HCT116 (cell line): Measurements from ENCODE around the gene GPX3. TPM values are rescaled to one million over a fixed set of nuclear protein-coding genes. Genes with fewer than 3 reads are reported as not detected.

Source experiments
- ATAC-seq: fragments of 200-7000 bp; cut with Tn5 transposase; 2 replicates; pipeline ENCODE4 v1.9.1; 2020; ENCODE audit warnings: mild to moderate bottlenecking, moderate library complexity
- BruUV-seq: library from RNA; stranded (reverse); fragments of 400-500 nt; replicated peaks from 2 replicates; lab custom pipeline; 2021; lab: Mats Ljungman, UMichigan
- CTCF ChIA-PET: fragments of 300-600 bp; sonication (Branson Sonifier 250); formaldehyde crosslinking; loops from one replicate; lab custom pipeline; 2021; ENCODE audit warnings: antibody characterized with exemption; lab: Charles Lee
- POLR2A ChIA-PET: fragments of 300-600, 350-600 bp; sonication (Branson Sonifier 250); formaldehyde crosslinking; loops from one replicate; lab custom pipeline; 2021; ENCODE audit warnings: antibody characterized with exemption; lab: Charles Lee
- RAD21 ChIA-PET, 2 experiments: fragments of 300-600 bp; sonication (Branson Sonifier 250); formaldehyde crosslinking; loops; one replicate each; lab custom pipeline; 2023; ENCODE audit warnings: low total read pairs in 2 of 2; ENCODE audit not compliant: uncharacterized antibody in 2 of 2, unreplicated experiment in 2 of 2, low non-redundant PET in 1 of 2; lab: Charles Lee
- DNase-seq: peaks from one replicate; pipeline ENCODE4 v3.0.0-alpha.2; 2010; ENCODE audit warnings: low read depth, low spot score
- H2AFZ ChIP-seq: fragments of 200-600 bp; shearing (Covaris generic), sonication (generic); 2 replicates; pipeline ENCODE4 v1.6.1; 2017; ENCODE audit warnings: low read depth, mixed run types, mixed read lengths, antibody characterized with exemption, low read length; ENCODE audit not compliant: poor library complexity, severe bottlenecking
- H3K27ac ChIP-seq: 2 replicates; pipeline ENCODE4 v1.5.1; 2012; ENCODE audit warnings: low read depth, low read length
- H3K27me3 ChIP-seq: fragments of 200-600 bp; sonication (generic); 2 replicates; pipeline ENCODE4 v1.6.1; 2016; ENCODE audit warnings: mixed run types, low read length, mixed read lengths; ENCODE audit not compliant: insufficient read depth
- H3K36me3 ChIP-seq, 2 experiments: fragments of 200-500 bp in 1 of 2; fragments of 200-600 bp in 1 of 2; sonication (Bioruptor generic) in 1 of 2; sonication (generic) in 1 of 2; 2 replicates each; pipeline versions ENCODE4 v1.5.1 to v1.6.1; 2014 to 2016; ENCODE audit warnings: low read length in 2 of 2, inconsistent platforms in 1 of 2, mixed read lengths in 1 of 2, mixed run types in 1 of 2; ENCODE audit not compliant: insufficient read depth in 2 of 2, control insufficient read depth in 1 of 2
- H3K4me1 ChIP-seq, 2 experiments: fragments of 200-600 bp in 1 of 2; sonication (generic) in 1 of 2; 2 replicates each; pipeline versions ENCODE4 v1.5.1 to v1.6.1; 2012 to 2017; ENCODE audit warnings: low read length in 2 of 2, inconsistent platforms in 1 of 2, mild to moderate bottlenecking in 1 of 2, mixed read lengths in 1 of 2, mixed run types in 1 of 2, moderate library complexity in 1 of 2; ENCODE audit not compliant: insufficient read depth in 2 of 2, control insufficient read depth in 1 of 2
- H3K4me2 ChIP-seq: fragments of 200-600 bp; sonication (generic); 2 replicates; pipeline ENCODE4 v1.6.1; 2017; ENCODE audit warnings: mixed run types, low read length, mixed read lengths
- H3K4me3 ChIP-seq, 2 experiments: fragments of 200-600 bp in 1 of 2; sonication (generic) in 1 of 2; replicated peaks in 1 of 2; 2 replicates each; pipeline ENCODE4 v1.5.1; 2011 to 2016; ENCODE audit warnings: low read length in 2 of 2, control low read depth in 1 of 2, low read depth in 1 of 2, mild to moderate bottlenecking in 1 of 2, mixed read lengths in 1 of 2, mixed run types in 1 of 2
- H3K79me2 ChIP-seq: fragments of 200-600 bp; sonication (generic); 2 replicates; pipeline ENCODE4 v1.6.1; 2017; ENCODE audit warnings: mild to moderate bottlenecking, mixed run types, low read length, moderate library complexity, mixed read lengths; ENCODE audit not compliant: insufficient read depth
- H3K9ac ChIP-seq: fragments of 200-600 bp; sonication (generic); 2 replicates; pipeline ENCODE4 v1.6.1; 2016; ENCODE audit warnings: low read length, mixed read lengths
- H3K9me2 ChIP-seq: fragments of 200-600 bp; sonication (generic), shearing (Covaris generic); 2 replicates; pipeline ENCODE4 v1.6.1; 2017; ENCODE audit warnings: mixed run types, mild to moderate bottlenecking, moderate library complexity; ENCODE audit not compliant: insufficient read depth
- H3K9me3 ChIP-seq, 2 experiments: fragments of 200-500 bp in 1 of 2; fragments of 200-600 bp in 1 of 2; sonication (Bioruptor generic) in 1 of 2; sonication (generic) in 1 of 2; 2 replicates each; pipeline ENCODE4 v1.6.1; 2014 to 2017; ENCODE audit warnings: low read length in 2 of 2, mixed read lengths in 2 of 2, inconsistent platforms in 1 of 2, low read depth in 1 of 2, mild to moderate bottlenecking in 1 of 2, mixed run types in 1 of 2, moderate library complexity in 1 of 2; ENCODE audit not compliant: control insufficient read depth in 1 of 2, insufficient read depth in 1 of 2
- H4K20me1 ChIP-seq: fragments of 200-600 bp; sonication (generic), shearing (Covaris generic); 2 replicates; pipeline ENCODE4 v1.6.1; 2017; ENCODE audit warnings: mixed run types, mild to moderate bottlenecking, moderate library complexity; ENCODE audit not compliant: insufficient read depth
- CBX3 ChIP-seq: IDR thresholded peaks from 2 replicates; pipeline ENCODE4 v1.6.1; 2012; ENCODE audit warnings: low read depth
- ELF1 ChIP-seq: IDR thresholded peaks from 2 replicates; pipeline ENCODE4 v1.6.1; 2012; ENCODE audit warnings: low read depth, borderline replicate concordance
- POLR2AphosphoS5 ChIP-seq: IDR thresholded peaks from 2 replicates; pipeline ENCODE4 v1.6.1; 2011; ENCODE audit warnings: mild to moderate bottlenecking, low read depth, low read length, moderate library complexity
- SP1 ChIP-seq: IDR thresholded peaks from 2 replicates; pipeline ENCODE4 v1.6.1; 2012; ENCODE audit warnings: low read depth
- ZNF274 ChIP-seq: fragments of 200-500 bp; sonication (Bioruptor generic); IDR thresholded peaks from 2 replicates; pipeline ENCODE4 v1.6.1; 2014; ENCODE audit warnings: mild to moderate bottlenecking, low read depth, low read length, inconsistent platforms
- intact Hi-C: fragments of 100-400 bp; cut with micrococcal nuclease; formaldehyde crosslinking; loops from 2 replicates; pipeline ENCODE4 v1.10.0; 2022
- total RNA-seq: library from RNA; stranded (reverse); gene quantifications from one replicate; pipeline ENCODE4 v1.2.1, GENCODE V29; 2021; ENCODE audit not compliant: unreplicated experiment
- TF ChIP-seq, protein P1 (sequence below), 3 experiments: fragments of 200-600 bp in 1 of 3; sonication (generic) in 1 of 3; IDR thresholded peaks in 2 of 3; conservative IDR thresholded peaks in 1 of 3; 2 replicates each; pipeline ENCODE4 v1.5.1; 2012 to 2017; ENCODE audit warnings: low read depth in 2 of 3, low read length in 2 of 3, antibody characterized with exemption in 1 of 3, borderline replicate concordance in 1 of 3, control low read depth in 1 of 3, mild to moderate bottlenecking in 1 of 3, mixed read lengths in 1 of 3, mixed run types in 1 of 3, moderate library complexity in 1 of 3; ENCODE audit not compliant: insufficient read depth in 1 of 3
- TF ChIP-seq, protein P2 (sequence below): IDR thresholded peaks from 2 replicates; pipeline ENCODE4 v1.6.1; 2012

Gene GPX3
- total RNA-seq, 1 experiment from 2014 or later = 0.96 TPM

DNA sequence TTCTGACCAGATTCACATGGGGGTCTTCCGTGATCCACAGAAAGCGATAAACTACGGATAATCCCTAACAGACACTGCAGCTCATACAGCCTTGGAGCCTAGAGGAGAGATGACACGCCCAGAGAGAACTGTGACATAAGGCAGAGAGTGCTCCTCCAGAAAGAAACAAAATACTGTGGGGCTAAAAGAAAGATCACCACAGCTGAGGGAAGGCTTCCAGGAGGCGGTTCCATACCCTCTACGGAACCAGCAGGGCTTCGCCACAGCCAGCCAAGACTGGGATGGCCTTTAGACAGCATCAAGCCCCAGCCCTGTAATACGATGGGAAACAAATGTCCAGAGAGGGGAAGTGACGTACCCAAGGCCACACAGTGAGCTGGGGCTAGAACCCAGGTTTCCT is 19.3 kb downstream of the GPX3 start:
- ChIA-PET POLR2A (no interaction called here), CTCF (interaction anchor here (1.0 to 1.5 kb wide), 3 partner anchors 9 to 75 kb away, joined by 3 to 5 read pairs (median 4); no protein-coding TSS in a partner anchor), RAD21 (no interaction called here)
- no peaks in the 10 kb centered on the region for H3K9me3 ChIP-seq
- H4K20me1 ChIP-seq = no peaks in the 10 kb centered on the region
- peak overlapping the region; percentile 41 for H3K4me2 ChIP-seq
- peak overlapping the region; percentile 31; the same call in 1 of the 2 replicates for H3K27ac ChIP-seq
- ATAC-seq (no peak), DNase-seq (no peak)
- H3K9ac ChIP-seq = peak overlapping the region; percentile 44
- peaks cover 4 to 60% of the 10 kb centered on the region in 2 experiments; a peak in 3 of 4 replicates for H3K4me1 ChIP-seq
- intact Hi-C loops = loop anchor here (10.0 kb wide), 1 partner anchor 585 kb away; no protein-coding TSS in a partner anchor
- H2AFZ ChIP-seq = no peak overlapping the region
- BruUV-seq = no TSS peak
- no peaks in the 10 kb centered on the region for H3K9me2 ChIP-seq
- H3K36me3 ChIP-seq = peaks cover 6 to 11% of the 10 kb centered on the region in 2 experiments; a peak in 2 of 4 replicates
- H3K79me2 ChIP-seq = no peaks in the 10 kb centered on the region
- H3K27me3 ChIP-seq = no peaks in the 10 kb centered on the region
- TF ChIP-seq ZNF274 (no peak), POLR2AphosphoS5 (no peak), CBX3 (no peak), ELF1 (no peak), SP1 (no peak)
- TF ChIP-seq, protein P1, sequence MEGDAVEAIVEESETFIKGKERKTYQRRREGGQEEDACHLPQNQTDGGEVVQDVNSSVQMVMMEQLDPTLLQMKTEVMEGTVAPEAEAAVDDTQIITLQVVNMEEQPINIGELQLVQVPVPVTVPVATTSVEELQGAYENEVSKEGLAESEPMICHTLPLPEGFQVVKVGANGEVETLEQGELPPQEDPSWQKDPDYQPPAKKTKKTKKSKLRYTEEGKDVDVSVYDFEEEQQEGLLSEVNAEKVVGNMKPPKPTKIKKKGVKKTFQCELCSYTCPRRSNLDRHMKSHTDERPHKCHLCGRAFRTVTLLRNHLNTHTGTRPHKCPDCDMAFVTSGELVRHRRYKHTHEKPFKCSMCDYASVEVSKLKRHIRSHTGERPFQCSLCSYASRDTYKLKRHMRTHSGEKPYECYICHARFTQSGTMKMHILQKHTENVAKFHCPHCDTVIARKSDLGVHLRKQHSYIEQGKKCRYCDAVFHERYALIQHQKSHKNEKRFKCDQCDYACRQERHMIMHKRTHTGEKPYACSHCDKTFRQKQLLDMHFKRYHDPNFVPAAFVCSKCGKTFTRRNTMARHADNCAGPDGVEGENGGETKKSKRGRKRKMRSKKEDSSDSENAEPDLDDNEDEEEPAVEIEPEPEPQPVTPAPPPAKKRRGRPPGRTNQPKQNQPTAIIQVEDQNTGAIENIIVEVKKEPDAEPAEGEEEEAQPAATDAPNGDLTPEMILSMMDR (IDR thresholded peaks at IDR 0.05 in 2 of 3, conservative IDR thresholded peaks at IDR 0.05 in 1 of 3; ENCODE audit: borderline replicate concordance in 1 of 3, insufficient read depth in 1 of 3, low read depth in 2 of 3, low read length in 2 of 3) = no peak
- TF ChIP-seq, protein P2, sequence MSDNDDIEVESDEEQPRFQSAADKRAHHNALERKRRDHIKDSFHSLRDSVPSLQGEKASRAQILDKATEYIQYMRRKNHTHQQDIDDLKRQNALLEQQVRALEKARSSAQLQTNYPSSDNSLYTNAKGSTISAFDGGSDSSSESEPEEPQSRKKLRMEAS = no peak
- no peak overlapping the region; a peak in 1 of 4 replicates for H3K4me3 ChIP-seq
